ENCODE data around the gene SLC26A1.

SLC26A1 gene

GRCh38 chr4:1027915-1028238, 34.7 kb upstream of the SLC26A1 start:
- DNase-seq, result no peak

- no peak for DNase-seq
These were observed 34.2 kb upstream of the SLC26A1 start for GRCh38 chr4:1027219-1027914.

GRCh38 chr4:1026115-1026514, 32.9 kb upstream of the SLC26A1 start:
- no peak for DNase-seq

- DNase-seq, result no peak
These were observed 31.8 kb upstream of the SLC26A1 start for GRCh38 chr4:1024882-1025545.

- DNase-seq, result no peak
These were observed 30.9 kb upstream of the SLC26A1 start for GRCh38 chr4:1023895-1024740.

- DNase-seq, result no peak
These were observed 30.0 kb upstream of the SLC26A1 start for GRCh38 chr4:1023075-1023640.

GRCh38 chr4:1022739-1023066, 29.5 kb upstream of the SLC26A1 start:
- no peak for DNase-seq

- no peak for DNase-seq
These were observed 29.0 kb upstream of the SLC26A1 start for GRCh38 chr4:1022051-1022738.

GRCh38 chr4:1021386-1022050, 28.3 kb upstream of the SLC26A1 start:
- DNase-seq, result no peak

- DNase-seq, result no peak
These were observed 26.7 kb upstream of the SLC26A1 start for GRCh38 chr4:1019729-1020470.

- no peak for DNase-seq
These were observed 26.1 kb upstream of the SLC26A1 start for GRCh38 chr4:1019320-1019719.

- no peak for DNase-seq
These were observed 25.2 kb upstream of the SLC26A1 start for GRCh38 chr4:1018147-1019020.

GRCh38 chr4:1017706-1018105, 24.5 kb upstream of the SLC26A1 start:
- no peak for DNase-seq

- no peak for DNase-seq
These were observed 24.0 kb upstream of the SLC26A1 start for GRCh38 chr4:1017211-1017610.

GRCh38 chr4:1015746-1016145, 22.5 kb upstream of the SLC26A1 start:
- DNase-seq, result no peak

- no peak for DNase-seq
These were observed 22.0 kb upstream of the SLC26A1 start for GRCh38 chr4:1015179-1015578.

GRCh38 chr4:1014291-1015167, 21.3 kb upstream of the SLC26A1 start:
- DNase-seq, result no peak

- DNase-seq, result no peak
These were observed 20.2 kb upstream of the SLC26A1 start for GRCh38 chr4:1013225-1014073.

Data from NCI-H524 treated with DMSO at 0.1 percent for 48 hours (cell line).